ENCODE results near the gene CNOT11. TPM values are rescaled to one million over a fixed set of nuclear protein-coding genes. Genes with fewer than 3 reads are reported as not detected.
"Not testable (repeated sequence)": the region's sequence is repeated elsewhere in the genome, so short reads cannot be mapped to it uniquely, and the experiment has no call there.

CNOT11 gene
- total and polyA plus RNA-seq, 5 donors from 2014 or later, result 63.8 to 76.2 (median 69.0) TPM

GRCh38 chr2:101249826-101250225, 2.9 kb upstream of the CNOT11 start:
- Histone ChIP-seq H3K36me3 (ENCODE audit: control insufficient read depth, insufficient read depth, low read length) (no peaks in the 10 kb centered on the region), H3K27me3 (ENCODE audit: control insufficient read depth, insufficient read depth, low read length) (no peaks in the 10 kb centered on the region), H3K4me3 (ENCODE audit: low read depth, low read length) (no peak overlapping the region), H3K9me3 (ENCODE audit: control insufficient read depth in 2 of 2, low read length in 2 of 2) (no peaks in the 10 kb centered on the region), H3K4me1 (ENCODE audit: control insufficient read depth, insufficient read depth, low read length, poor library complexity, severe bottlenecking) (peaks cover 24% of the 10 kb centered on the region), H3K27ac (ENCODE audit: insufficient read depth, low read length, poor library complexity, severe bottlenecking) (no peak overlapping the region)
- Mint-ChIP-seq H3K9me3 (no peaks in the 10 kb centered on the region), H3K27me3 (no peaks in the 10 kb centered on the region), H3K36me3 (peaks cover 4% of the 10 kb centered on the region), H3K27ac (no peak overlapping the region), H3K4me1 (peaks cover 9 to 29% (median 17%) of the 10 kb centered on the region in 4 donors), H3K4me3 (peak overlapping the region in 2 of 4 donors; percentile 40 to 74)
- ATAC-seq (ENCODE audit: low read depth in 2 of 2), result no peak
- DNase-seq, result no peak

- not testable (repeated sequence) for H3K36me3 ChIP-seq (ENCODE audit: control insufficient read depth, insufficient read depth, low read length); H3K9me3 ChIP-seq (ENCODE audit: control insufficient read depth in 2 of 2, low read length in 2 of 2); H3K27me3 ChIP-seq (ENCODE audit: control insufficient read depth, insufficient read depth, low read length); H3K9me3 Mint-ChIP-seq; ATAC-seq (ENCODE audit: low read depth in 2 of 2); H3K27me3 Mint-ChIP-seq; DNase-seq; H3K27ac ChIP-seq (ENCODE audit: insufficient read depth, low read length, poor library complexity, severe bottlenecking)
- H3K4me3 Mint-ChIP-seq, result peak overlapping the region; percentile 58 to 99 (median 81)
- H3K4me1 Mint-ChIP-seq, result peaks cover 14 to 42% (median 27%) of the 10 kb centered on the region in 4 donors
- peaks cover 14% of the 10 kb centered on the region for H3K36me3 Mint-ChIP-seq
- Histone ChIP-seq H3K4me1 (ENCODE audit: control insufficient read depth, insufficient read depth, low read length, poor library complexity, severe bottlenecking) (peaks cover 39% of the 10 kb centered on the region), H3K4me3 (ENCODE audit: low read depth, low read length) (peak overlapping the region; percentile 85)
- H3K27ac Mint-ChIP-seq, result peak overlapping the region in 1 of 3 donors; percentile 93
These were observed 1.4 kb upstream of the CNOT11 start for GRCh38 chr2:101251246-101251781.

- Mint-ChIP-seq H3K4me3 (peak overlapping the region; percentile 95 to 99 (median 98)), H3K4me1 (peaks cover 14 to 48% (median 31%) of the 10 kb centered on the region in 4 donors), H3K36me3 (peaks cover 15% of the 10 kb centered on the region), H3K27me3 (no peaks in the 10 kb centered on the region), H3K27ac (peak overlapping the region; percentile 93 to 96 (median 95)), H3K9me3 (peaks cover 0 to 2% (median 0%) of the 10 kb centered on the region in 7 donors)
- peak; percentile 26 to 51 (median 50) for DNase-seq
- H3K9me3 ChIP-seq (ENCODE audit: control insufficient read depth in 2 of 2, low read length in 2 of 2), result no peaks in the 10 kb centered on the region
- H3K27ac ChIP-seq (ENCODE audit: insufficient read depth, low read length, poor library complexity, severe bottlenecking), result peak overlapping the region; percentile 99
- H3K27me3 ChIP-seq (ENCODE audit: control insufficient read depth, insufficient read depth, low read length), result no peaks in the 10 kb centered on the region
- H3K36me3 ChIP-seq (ENCODE audit: control insufficient read depth, insufficient read depth, low read length), result no peaks in the 10 kb centered on the region
- H3K4me1 ChIP-seq (ENCODE audit: control insufficient read depth, insufficient read depth, low read length, poor library complexity, severe bottlenecking), result peaks cover 43% of the 10 kb centered on the region
- ATAC-seq (ENCODE audit: low read depth in 2 of 2), result peak in 1 of 2 donors; percentile 3
- peak overlapping the region; percentile 85 for H3K4me3 ChIP-seq (ENCODE audit: low read depth, low read length)
These were observed 760 bp upstream of the CNOT11 start for GRCh38 chr2:101251844-101252407.

GRCh38 chr2:101253013-101253702, 472 bp downstream of the CNOT11 start:
- DNase-seq, result peak; percentile 74 to 90 (median 84)

GRCh38 chr2:101253703-101254450, 1.2 kb downstream of the CNOT11 start:
- Histone ChIP-seq H3K9me3 (ENCODE audit: control insufficient read depth in 2 of 2, low read length in 2 of 2) (no peaks in the 10 kb centered on the region), H3K4me3 (ENCODE audit: low read depth, low read length) (peak overlapping the region; percentile 95), H3K4me1 (ENCODE audit: control insufficient read depth, insufficient read depth, low read length, poor library complexity, severe bottlenecking) (peaks cover 43% of the 10 kb centered on the region), H3K27ac (ENCODE audit: insufficient read depth, low read length, poor library complexity, severe bottlenecking) (peak overlapping the region; percentile 99), H3K27me3 (ENCODE audit: control insufficient read depth, insufficient read depth, low read length) (no peaks in the 10 kb centered on the region), H3K36me3 (ENCODE audit: control insufficient read depth, insufficient read depth, low read length) (peaks cover 4% of the 10 kb centered on the region)
- Mint-ChIP-seq H3K4me3 (peak overlapping the region; percentile 95 to 99 (median 98)), H3K4me1 (peaks cover 20 to 64% (median 41%) of the 10 kb centered on the region in 4 donors), H3K27ac (peak overlapping the region; percentile 84 to 95 (median 93)), H3K36me3 (peaks cover 22% of the 10 kb centered on the region), H3K27me3 (no peaks in the 10 kb centered on the region), H3K9me3 (peaks cover 0 to 2% (median 0%) of the 10 kb centered on the region in 7 donors)
- peak; percentile 6 to 61 (median 32) for DNase-seq
- ATAC-seq (ENCODE audit: low read depth in 2 of 2), result no peak

More at GRCh38 chr2:101253013-101253702, 472 bp downstream of the CNOT11 start:
- Histone ChIP-seq H3K9me3 (ENCODE audit: control insufficient read depth in 2 of 2, low read length in 2 of 2) (no peaks in the 10 kb centered on the region), H3K27ac (ENCODE audit: insufficient read depth, low read length, poor library complexity, severe bottlenecking) (peak overlapping the region; percentile 99), H3K36me3 (ENCODE audit: control insufficient read depth, insufficient read depth, low read length) (no peaks in the 10 kb centered on the region), H3K27me3 (ENCODE audit: control insufficient read depth, insufficient read depth, low read length) (no peaks in the 10 kb centered on the region), H3K4me1 (ENCODE audit: control insufficient read depth, insufficient read depth, low read length, poor library complexity, severe bottlenecking) (peaks cover 43% of the 10 kb centered on the region), H3K4me3 (ENCODE audit: low read depth, low read length) (peak overlapping the region; percentile 95)
- H3K4me1 Mint-ChIP-seq, result peaks cover 20 to 59% (median 40%) of the 10 kb centered on the region in 4 donors
- H3K36me3 Mint-ChIP-seq, result peaks cover 20% of the 10 kb centered on the region
- peak overlapping the region; percentile 93 to 96 (median 95) for H3K27ac Mint-ChIP-seq
- H3K4me3 Mint-ChIP-seq, result peak overlapping the region; percentile 95 to 99 (median 98)
- H3K27me3 Mint-ChIP-seq, result no peaks in the 10 kb centered on the region
- H3K9me3 Mint-ChIP-seq, result peaks cover 0 to 2% (median 0%) of the 10 kb centered on the region in 7 donors
- peak; percentile 75 for ATAC-seq (ENCODE audit: low read depth in 2 of 2)

- H3K9me3 Mint-ChIP-seq, result peaks cover 0 to 2% (median 0%) of the 10 kb centered on the region in 7 donors
- H3K36me3 ChIP-seq (ENCODE audit: control insufficient read depth, insufficient read depth, low read length), result peaks cover 17% of the 10 kb centered on the region
- H3K4me1 Mint-ChIP-seq, result peaks cover 23 to 79% (median 51%) of the 10 kb centered on the region in 4 donors
- H3K4me3 Mint-ChIP-seq, result peak overlapping the region in 2 of 4 donors; percentile 39 to 81
- peaks cover 43% of the 10 kb centered on the region for H3K4me1 ChIP-seq (ENCODE audit: control insufficient read depth, insufficient read depth, low read length, poor library complexity, severe bottlenecking)
- H3K27me3 ChIP-seq (ENCODE audit: control insufficient read depth, insufficient read depth, low read length), result no peaks in the 10 kb centered on the region
- ATAC-seq (ENCODE audit: low read depth in 2 of 2), result no peak
- H3K27me3 Mint-ChIP-seq, result no peaks in the 10 kb centered on the region
- H3K4me3 ChIP-seq (ENCODE audit: low read depth, low read length), result no peak overlapping the region
- no peak for DNase-seq
- H3K27ac Mint-ChIP-seq, result peak overlapping the region; percentile 49 to 90 (median 89)
- H3K36me3 Mint-ChIP-seq, result peaks cover 26% of the 10 kb centered on the region
- peak overlapping the region; percentile 28 for H3K27ac ChIP-seq (ENCODE audit: insufficient read depth, low read length, poor library complexity, severe bottlenecking)
- no peaks in the 10 kb centered on the region for H3K9me3 ChIP-seq (ENCODE audit: control insufficient read depth in 2 of 2, low read length in 2 of 2)
These were observed 2.8 kb downstream of the CNOT11 start for GRCh38 chr2:101255501-101255900.

GRCh38 chr2:101256316-101256715, 3.6 kb downstream of the CNOT11 start:
- H3K27me3 Mint-ChIP-seq, result no peaks in the 10 kb centered on the region
- Histone ChIP-seq H3K4me3 (ENCODE audit: low read depth, low read length) (no peak overlapping the region), H3K36me3 (ENCODE audit: control insufficient read depth, insufficient read depth, low read length) (peaks cover 21% of the 10 kb centered on the region), H3K27ac (ENCODE audit: insufficient read depth, low read length, poor library complexity, severe bottlenecking) (peak overlapping the region; percentile 28), H3K27me3 (ENCODE audit: control insufficient read depth, insufficient read depth, low read length) (no peaks in the 10 kb centered on the region), H3K9me3 (ENCODE audit: control insufficient read depth in 2 of 2, low read length in 2 of 2) (no peaks in the 10 kb centered on the region), H3K4me1 (ENCODE audit: control insufficient read depth, insufficient read depth, low read length, poor library complexity, severe bottlenecking) (peaks cover 46% of the 10 kb centered on the region)
- peaks cover 23 to 82% (median 57%) of the 10 kb centered on the region in 4 donors for H3K4me1 Mint-ChIP-seq
- peaks cover 0 to 2% (median 0%) of the 10 kb centered on the region in 7 donors for H3K9me3 Mint-ChIP-seq
- H3K27ac Mint-ChIP-seq, result peak overlapping the region; percentile 74 to 90 (median 89)
- H3K36me3 Mint-ChIP-seq, result peaks cover 31% of the 10 kb centered on the region
- H3K4me3 Mint-ChIP-seq, result peak overlapping the region; percentile 64 to 83 (median 74)
- DNase-seq (no peak), ATAC-seq (ENCODE audit: low read depth in 2 of 2) (no peak)

Data from CD4-positive, CD25-positive, alpha-beta regulatory T cell (primary cell).